Spleen (tissue), 11 donors: ENCODE data around the gene RETSAT. TPM values are rescaled to one million over a fixed set of nuclear protein-coding genes. Genes with fewer than 3 reads are reported as not detected.

ENCODE experiments used
- DNase-seq: peaks from one replicate; pipeline ENCODE4 v3.0.0-alpha.2; 2020
- H3K27ac ChIP-seq, 8 donors: fragments of 200-600 bp; sonication (generic) in 7 of 8; 1 replicate in 4 of 8; 2 replicates in 4 of 8; pipeline versions ENCODE4 v1.5.0 to v1.8.0; 2016 to 2021; ENCODE audit warnings: inconsistent platforms in 4 of 8, mild to moderate bottlenecking in 4 of 8, moderate library complexity in 1 of 8
- H3K27me3 ChIP-seq, 7 donors: fragments of 200-600 bp; sonication (generic) in 6 of 7; replicated peaks in 1 of 7; 1 replicate in 4 of 7; 2 replicates in 3 of 7; pipeline versions ENCODE4 v1.5.0 to v1.8.0; 2016 to 2021; ENCODE audit warnings: inconsistent platforms in 3 of 7, mild to moderate bottlenecking in 1 of 7
- H3K36me3 ChIP-seq, 6 donors: fragments of 200-600 bp; sonication (generic) in 5 of 6; 1 replicate in 4 of 6; 2 replicates in 2 of 6; pipeline versions ENCODE4 v1.5.0 to v1.8.0; 2016 to 2021; ENCODE audit warnings: inconsistent platforms in 2 of 6
- H3K4me1 ChIP-seq, 6 donors: fragments of 200-600 bp; sonication (generic) in 5 of 6; 1 replicate in 3 of 6; 2 replicates in 3 of 6; pipeline versions ENCODE4 v1.5.0 to v1.8.0; 2016 to 2021; ENCODE audit warnings: inconsistent platforms in 3 of 6
- H3K4me3 ChIP-seq, 8 donors: fragments of 200-600 bp; sonication (generic) in 7 of 8; 1 replicate in 4 of 8; 2 replicates in 4 of 8; pipeline versions ENCODE4 v1.5.0 to v1.8.0; 2016 to 2021; ENCODE audit warnings: inconsistent platforms in 4 of 8, mild to moderate bottlenecking in 4 of 8, moderate library complexity in 2 of 8
- H3K9me3 ChIP-seq, 8 donors: fragments of 200-600 bp; sonication (generic) in 7 of 8; 1 replicate in 4 of 8; 2 replicates in 4 of 8; pipeline versions ENCODE4 v1.5.0 to v1.8.0; 2016 to 2021; ENCODE audit warnings: inconsistent platforms in 4 of 8
- POLR2A ChIP-seq, 3 donors: fragments of 450-650 bp; IDR thresholded peaks; one replicate each; pipeline ENCODE4 v1.5.1; 2017; ENCODE audit warnings: antibody characterized with exemption in 3 of 3, mild to moderate bottlenecking in 1 of 3
- POLR2AphosphoS5 ChIP-seq, 3 donors: sonication (generic); formaldehyde crosslinking; IDR thresholded peaks; one replicate each; pipeline ENCODE4 v1.5.1; 2017; ENCODE audit warnings: antibody characterized with exemption in 3 of 3
- WGBS, 5 donors: extraction: QIAGEN DNeasy Blood & Tissue Kit in 3 of 5; methylation state at CpG; one replicate each; pipeline versions ENCODE4 v1.1.5 to v1.1.7; 2013 to 2018; 5-methylcytosine and 5-hydroxymethylcytosine counted together
- intact Hi-C: fragments of 100-400 bp; cut with DNase I; formaldehyde crosslinking; loops from one replicate; pipeline ENCODE4 v1.15.0; 2023; ENCODE audit warnings: low total_unique reads
- polyA plus RNA-seq, 3 donors: library from polyadenylated mRNA; stranded (reverse); fragments of 200-250 nt; gene quantifications; one replicate each; pipeline ENCODE4 v1.2.1, GENCODE V29; 2013
- total RNA-seq, 7 donors: library from RNA; depleted of rRNA in 3 of 7; stranded (reverse); fragments of >200 nt in 3 of 7; fragmentation: NEBNext Ultra II Directional in 4 of 7; extraction: Animal tissue kit (Norgen Biotek cat#: 25700) in 4 of 7; gene quantifications; one replicate each; pipeline versions ENCODE4 v1.1.0 to v1.2.1, GENCODE V29; 2016 to 2021
- TF ChIP-seq, protein P1 (sequence below), 11 experiments: fragments of 200-600 bp in 7 of 11; fragments of 450-650 bp in 4 of 11; sonication (generic) in 4 of 11; IDR thresholded peaks in 8 of 11; conservative IDR thresholded peaks in 3 of 11; 1 replicate in 7 of 11; 2 replicates in 4 of 11; pipeline versions ENCODE4 v1.4.0 to v1.8.0; 2016 to 2021; ENCODE audit warnings: antibody characterized with exemption in 11 of 11, inconsistent platforms in 4 of 11, mild to moderate bottlenecking in 1 of 11
- donor health status: healthy with polysubstance abuse.
- donor health status: DM: no; HTN: no; CAD: no; lungs with moderate emphysema.
- donor health status: DM: no; HTN: no; CAD: no.
- donor health status: Bipolar disorder and iron deficiency.
- donor health status: healthy.
- donor health status: DM: no; HTN: no; CAD: no.
- donor health status: DM: yes; HTN: yes; CAD: no.

RETSAT gene
- total and polyA plus RNA-seq, 10 donors = 6.3 to 35.7 (median 21.1) TPM

DNA sequence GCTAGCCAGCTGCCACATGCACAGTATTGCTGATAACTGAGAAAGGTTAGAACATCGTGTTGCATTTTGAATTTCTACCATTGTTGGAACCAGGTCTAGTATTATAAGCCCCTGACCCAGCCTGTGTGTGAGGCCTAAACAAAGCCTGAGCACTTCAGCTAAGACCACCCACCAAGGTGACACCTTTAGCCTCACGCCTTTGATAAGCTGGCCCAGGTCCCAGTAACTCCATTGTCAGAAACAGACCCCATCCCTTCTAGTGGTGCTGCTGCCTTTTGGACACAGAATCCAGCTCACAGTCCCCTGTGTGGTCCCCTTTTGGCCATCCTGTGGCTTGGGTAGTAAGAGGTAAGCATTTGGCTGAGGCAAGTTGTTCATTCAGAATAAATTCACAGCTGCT lies 1.9 kb upstream of the RETSAT start:
- peaks cover 11 to 73% (median 51%) of the 10 kb centered on the region in 6 donors for H3K4me1 ChIP-seq
- no peak overlapping the region for H3K4me3 ChIP-seq
- H3K27ac ChIP-seq = no peak overlapping the region
- H3K36me3 ChIP-seq = peaks cover 3 to 63% (median 18%) of the 10 kb centered on the region in 6 donors
- no peak for DNase-seq
- TF ChIP-seq, protein P1, sequence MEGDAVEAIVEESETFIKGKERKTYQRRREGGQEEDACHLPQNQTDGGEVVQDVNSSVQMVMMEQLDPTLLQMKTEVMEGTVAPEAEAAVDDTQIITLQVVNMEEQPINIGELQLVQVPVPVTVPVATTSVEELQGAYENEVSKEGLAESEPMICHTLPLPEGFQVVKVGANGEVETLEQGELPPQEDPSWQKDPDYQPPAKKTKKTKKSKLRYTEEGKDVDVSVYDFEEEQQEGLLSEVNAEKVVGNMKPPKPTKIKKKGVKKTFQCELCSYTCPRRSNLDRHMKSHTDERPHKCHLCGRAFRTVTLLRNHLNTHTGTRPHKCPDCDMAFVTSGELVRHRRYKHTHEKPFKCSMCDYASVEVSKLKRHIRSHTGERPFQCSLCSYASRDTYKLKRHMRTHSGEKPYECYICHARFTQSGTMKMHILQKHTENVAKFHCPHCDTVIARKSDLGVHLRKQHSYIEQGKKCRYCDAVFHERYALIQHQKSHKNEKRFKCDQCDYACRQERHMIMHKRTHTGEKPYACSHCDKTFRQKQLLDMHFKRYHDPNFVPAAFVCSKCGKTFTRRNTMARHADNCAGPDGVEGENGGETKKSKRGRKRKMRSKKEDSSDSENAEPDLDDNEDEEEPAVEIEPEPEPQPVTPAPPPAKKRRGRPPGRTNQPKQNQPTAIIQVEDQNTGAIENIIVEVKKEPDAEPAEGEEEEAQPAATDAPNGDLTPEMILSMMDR (IDR thresholded peaks at IDR 0.05 in 8 of 11, conservative IDR thresholded peaks at IDR 0.05 in 3 of 11) = no peak
- TF ChIP-seq POLR2AphosphoS5 (IDR thresholded peaks at IDR 0.05) (no peak), POLR2A (IDR thresholded peaks at IDR 0.05) (no peak)
- intact Hi-C loops = no loop called here
- 93 to 100% (median 96%) methylated on average over 2 of the region's 2 CpGs for WGBS, 5 donors
- no peaks in the 10 kb centered on the region for H3K27me3 ChIP-seq
- H3K9me3 ChIP-seq = no peaks in the 10 kb centered on the region

DNA sequence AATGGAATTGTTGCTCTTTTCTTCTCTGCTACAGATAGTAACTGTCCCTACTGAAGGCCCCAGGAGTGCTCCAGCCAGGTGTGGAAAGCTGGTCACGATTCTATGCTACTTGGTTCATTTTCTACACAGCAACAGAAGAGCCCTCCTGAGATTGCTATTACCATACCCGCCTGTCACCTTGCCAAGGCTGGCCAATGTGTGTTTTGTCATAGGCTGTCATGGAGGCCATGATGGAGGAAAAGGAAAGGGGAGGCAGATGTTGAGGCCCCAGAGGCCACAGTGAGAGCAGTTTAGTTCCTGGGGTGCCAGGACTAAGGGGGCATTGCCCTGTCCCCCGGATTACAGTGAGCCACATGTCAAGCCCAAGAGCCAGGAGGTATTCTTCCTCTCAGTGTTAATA lies 1.2 kb upstream of the RETSAT start:
- peak overlapping the region in 7 of 8 donors; percentile 51 to 82 (median 68) for H3K4me3 ChIP-seq
- H3K9me3 ChIP-seq = no peaks in the 10 kb centered on the region
- H3K36me3 ChIP-seq = peaks cover 5 to 63% (median 24%) of the 10 kb centered on the region in 6 donors
- DNase-seq = no peak
- peak overlapping the region in 3 of 8 donors; percentile 89 to 94 (median 91) for H3K27ac ChIP-seq
- peaks cover 11 to 73% (median 51%) of the 10 kb centered on the region in 6 donors for H3K4me1 ChIP-seq
- 79 to 89% (median 86%) methylated on average over 3 of the region's 3 CpGs for WGBS, 5 donors
- intact Hi-C loops = no loop called here
- TF ChIP-seq, protein P1 (IDR thresholded peaks at IDR 0.05 in 8 of 11, conservative IDR thresholded peaks at IDR 0.05 in 3 of 11) = no peak
- TF ChIP-seq POLR2AphosphoS5 (IDR thresholded peaks at IDR 0.05) = no peak
- no peaks in the 10 kb centered on the region for H3K27me3 ChIP-seq

DNA sequence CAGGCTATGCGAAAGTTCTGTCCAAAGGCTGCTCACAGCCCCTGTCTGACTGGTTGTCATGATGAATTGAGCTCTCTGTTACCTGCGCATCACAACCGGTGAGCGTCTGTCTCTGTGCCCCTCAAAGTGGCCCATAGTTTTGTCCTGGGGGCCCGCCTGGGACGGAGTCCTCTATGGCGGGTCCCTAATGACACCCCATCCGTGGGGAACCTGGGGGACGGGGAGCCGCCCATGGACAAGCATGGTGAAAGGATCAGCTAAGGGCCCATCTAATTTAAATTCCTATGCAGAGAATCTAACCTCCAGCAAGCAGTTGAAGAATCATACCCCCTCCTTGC lies 714 bp upstream of the RETSAT start:
- H3K36me3 ChIP-seq = peaks cover 5 to 63% (median 27%) of the 10 kb centered on the region in 6 donors
- TF ChIP-seq POLR2A (IDR thresholded peaks at IDR 0.05) (no peak), POLR2AphosphoS5 (IDR thresholded peaks at IDR 0.05) (no peak)
- TF ChIP-seq, protein P1 (IDR thresholded peaks at IDR 0.05 in 8 of 11, conservative IDR thresholded peaks at IDR 0.05 in 3 of 11) = no peak
- H3K27ac ChIP-seq = peak overlapping the region; percentile 62 to 94 (median 88)
- H3K9me3 ChIP-seq = no peaks in the 10 kb centered on the region
- WGBS, 5 donors = 15 to 25% (median 21%) methylated on average over 7 to 10 of the region's 10 CpGs
- intact Hi-C loops = no loop called here
- peak; percentile 85 for DNase-seq
- peaks cover 11 to 73% (median 51%) of the 10 kb centered on the region in 6 donors for H3K4me1 ChIP-seq
- H3K4me3 ChIP-seq = peak overlapping the region; percentile 51 to 82 (median 64)
- no peaks in the 10 kb centered on the region for H3K27me3 ChIP-seq

DNA sequence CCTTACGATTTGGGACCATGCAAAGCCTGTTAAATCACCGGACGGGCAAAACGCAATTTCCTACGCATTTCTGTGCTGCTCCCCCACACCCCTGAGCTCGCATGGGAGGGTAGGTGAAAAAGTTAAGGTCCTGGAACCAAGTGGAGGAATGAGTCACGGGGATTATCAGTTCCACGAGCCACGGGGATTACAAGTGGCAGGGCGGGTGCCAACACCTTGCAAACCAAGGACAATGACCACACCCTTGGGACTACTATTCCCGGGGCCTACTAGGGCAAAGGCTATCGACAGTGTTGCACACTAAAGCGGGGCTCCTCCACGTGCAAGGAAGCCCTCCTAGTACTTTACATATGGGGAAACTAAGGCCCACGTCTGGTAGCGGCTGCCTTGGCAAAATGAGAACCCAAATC lies 447 bp downstream of the RETSAT start:
- peaks cover 11 to 71% (median 51%) of the 10 kb centered on the region in 6 donors for H3K4me1 ChIP-seq

More for the DNA sequence above, 447 bp downstream of the RETSAT start:
- no peaks in the 10 kb centered on the region for H3K27me3 ChIP-seq
- 26 to 46% (median 33%) methylated on average over 13 to 16 of the region's 16 CpGs for WGBS, 5 donors
- H3K9me3 ChIP-seq = no peaks in the 10 kb centered on the region
- H3K4me3 ChIP-seq = peak overlapping the region; percentile 51 to 82 (median 64)
- TF ChIP-seq POLR2AphosphoS5 (IDR thresholded peaks at IDR 0.05) = no peak
- no peak for TF ChIP-seq POLR2A (IDR thresholded peaks at IDR 0.05)
- TF ChIP-seq, protein P1 (IDR thresholded peaks at IDR 0.05 in 8 of 11, conservative IDR thresholded peaks at IDR 0.05 in 3 of 11) = no peak
- no peak for DNase-seq
- H3K36me3 ChIP-seq = peaks cover 5 to 63% (median 32%) of the 10 kb centered on the region in 6 donors
- H3K27ac ChIP-seq = peak overlapping the region; percentile 45 to 94 (median 88)
- intact Hi-C loops = no loop called here
